Esophagus squamous epithelium (tissue), 5 donors: ENCODE data around the gene IFNL1. TPM values are rescaled to one million over a fixed set of nuclear protein-coding genes. Genes with fewer than 3 reads are reported as not detected.

Source experiments
- DNase-seq: peaks from one replicate; lab custom pipeline; 2025; lab: John Stamatoyannopoulos, UW
- H3K27ac ChIP-seq, 4 donors: fragments of 200-600 bp; sonication (generic); one replicate each; pipeline ENCODE4 v1.5.1; 2016 to 2019; ENCODE audit warnings: mild to moderate bottlenecking in 1 of 4
- H3K27me3 ChIP-seq, 4 donors: fragments of 200-600 bp; sonication (generic); 1 replicate in 3 of 4; 2 replicates in 1 of 4; pipeline versions ENCODE4 v1.5.1 to v1.6.0; 2017 to 2021; ENCODE audit warnings: antibody characterized with exemption in 1 of 4
- H3K36me3 ChIP-seq, 3 donors: fragments of 200-600 bp; sonication (generic); one replicate each; pipeline ENCODE4 v1.5.1; 2016 to 2019
- H3K4me1 ChIP-seq, 3 donors: fragments of 200-600 bp; sonication (generic); one replicate each; pipeline ENCODE4 v1.5.1; 2017 to 2019
- H3K4me3 ChIP-seq, 4 donors: fragments of 200-600 bp; sonication (generic); 1 replicate in 3 of 4; 2 replicates in 1 of 4; pipeline ENCODE4 v1.5.1; 2016 to 2019; ENCODE audit warnings: mild to moderate bottlenecking in 2 of 4, moderate library complexity in 1 of 4
- H3K9me3 ChIP-seq, 3 donors: fragments of 200-600 bp; sonication (generic); one replicate each; pipeline ENCODE4 v1.5.1; 2016 to 2019
- CTCF ChIP-seq, 6 experiments: fragments of 450-650 bp in 4 of 6; fragments of 200-600 bp in 2 of 6; sonication (generic) in 2 of 6; IDR thresholded peaks; one replicate each; pipeline ENCODE4 v1.5.1; 2016 to 2019; ENCODE audit warnings: antibody characterized with exemption in 6 of 6, mild to moderate bottlenecking in 4 of 6, moderate library complexity in 4 of 6
- POLR2A ChIP-seq, 4 donors: fragments of 450-650 bp; IDR thresholded peaks; one replicate each; pipeline ENCODE4 v1.6.1; 2017; ENCODE audit warnings: antibody characterized with exemption in 4 of 4, mild to moderate bottlenecking in 4 of 4, moderate library complexity in 3 of 4
- WGBS, 2 donors: methylation state at CpG; one replicate each; pipeline ENCODE4 v1.1.5; 2018; 5-methylcytosine and 5-hydroxymethylcytosine counted together
- intact Hi-C: fragments of 100-400 bp; cut with DNase I; formaldehyde crosslinking; loops from one replicate; pipeline ENCODE4 v1.15.0; 2022
- total RNA-seq, 4 donors: library from RNA; depleted of rRNA; stranded (reverse); fragments of >200 nt; gene quantifications; one replicate each; pipeline ENCODE4 v1.1.0, GENCODE V29; 2016
- donor health status: DM: yes; HTN: yes; CAD: no.

Gene IFNL1
- total RNA-seq, 4 donors from 2014 or later: not detected

- Histone ChIP-seq H3K4me1 (peaks cover 3 to 13% (median 11%) of the 10 kb centered on the region in 3 donors), H3K4me3 (no peak overlapping the region), H3K36me3 (no peaks in the 10 kb centered on the region), H3K27ac (no peak overlapping the region), H3K9me3 (no peaks in the 10 kb centered on the region), H3K27me3 (peaks cover 8 to 57% (median 13%) of the 10 kb centered on the region in 4 donors)
- no peak for DNase-seq
- WGBS, 2 donors: 72 to 92% methylated on average over 4 to 5 of the region's 5 CpGs
- intact Hi-C loops: no loop called here
- TF ChIP-seq CTCF (IDR thresholded peaks at IDR 0.05) (no peak), POLR2A (IDR thresholded peaks at IDR 0.05) (no peak)
Observed at GRCh38 chr19:39251081-39251480, 45.1 kb upstream of the IFNL1 start.

GRCh38 chr19:39251846-39252245 lies 44.4 kb upstream of the IFNL1 start:
- H3K27ac ChIP-seq: no peak overlapping the region
- TF ChIP-seq CTCF (IDR thresholded peaks at IDR 0.05) (no peak), POLR2A (IDR thresholded peaks at IDR 0.05) (no peak)
- no peak overlapping the region for H3K4me3 ChIP-seq
- no peaks in the 10 kb centered on the region for H3K9me3 ChIP-seq
- DNase-seq: no peak
- peaks cover 8 to 63% (median 13%) of the 10 kb centered on the region in 4 donors for H3K27me3 ChIP-seq
- WGBS, 2 donors: 41 to 47% methylated on average over 3 of the region's 3 CpGs
- no peaks in the 10 kb centered on the region for H3K36me3 ChIP-seq
- intact Hi-C loops: no loop called here
- H3K4me1 ChIP-seq: peaks cover 3 to 13% (median 11%) of the 10 kb centered on the region in 3 donors

- Histone ChIP-seq H3K4me3 (no peak overlapping the region), H3K27me3 (peaks cover 8 to 63% (median 13%) of the 10 kb centered on the region in 4 donors), H3K27ac (no peak overlapping the region), H3K4me1 (peaks cover 3 to 7% (median 4%) of the 10 kb centered on the region in 3 donors), H3K36me3 (no peaks in the 10 kb centered on the region), H3K9me3 (no peaks in the 10 kb centered on the region)
- WGBS, 2 donors: 66 to 71% methylated on average over 3 of the region's 3 CpGs
- DNase-seq: no peak
- intact Hi-C loops: no loop called here
- no peak for TF ChIP-seq POLR2A (IDR thresholded peaks at IDR 0.05)
Observed at GRCh38 chr19:39252458-39252857, 43.7 kb upstream of the IFNL1 start.

GRCh38 chr19:39253374-39254149 lies 42.6 kb upstream of the IFNL1 start:
- Histone ChIP-seq H3K36me3 (no peaks in the 10 kb centered on the region), H3K9me3 (no peaks in the 10 kb centered on the region), H3K27me3 (peaks cover 0 to 61% (median 3%) of the 10 kb centered on the region in 4 donors), H3K4me1 (no peaks in the 10 kb centered on the region), H3K27ac (no peak overlapping the region), H3K4me3 (no peak overlapping the region)
- TF ChIP-seq CTCF (IDR thresholded peaks at IDR 0.05) (no peak), POLR2A (IDR thresholded peaks at IDR 0.05) (no peak)
- intact Hi-C loops: no loop called here
- DNase-seq: no peak
- 68 to 72% methylated on average over 8 of the region's 8 CpGs for WGBS, 2 donors

- 78 to 79% methylated on average over 19 to 25 of the region's 29 CpGs for WGBS, 2 donors
Observed at GRCh38 chr19:39254531-39255345, 41.5 kb upstream of the IFNL1 start.

More at GRCh38 chr19:39254531-39255345, 41.5 kb upstream of the IFNL1 start:
- Histone ChIP-seq H3K27me3 (peaks cover 0 to 53% (median 0%) of the 10 kb centered on the region in 4 donors), H3K9me3 (no peaks in the 10 kb centered on the region), H3K27ac (no peak overlapping the region), H3K4me3 (no peak overlapping the region), H3K4me1 (no peaks in the 10 kb centered on the region), H3K36me3 (no peaks in the 10 kb centered on the region)
- TF ChIP-seq POLR2A (IDR thresholded peaks at IDR 0.05) (no peak), CTCF (IDR thresholded peaks at IDR 0.05) (no peak)
- DNase-seq: no peak
- intact Hi-C loops: no loop called here
